ENCODE data around the gene FRAT2.

GRCh38 chr10:97383159-97383558 is 48.6 kb upstream of the FRAT2 start:
- TF ChIP-seq CTCF (IDR thresholded peaks at IDR 0.05; ENCODE audit: low read depth, low read length, poor library complexity, severe bottlenecking) (no peak), EZH2phosphoT487 (IDR thresholded peaks at IDR 0.05; ENCODE audit: borderline replicate concordance, low read length) (no peak)
